Measurements from ENCODE around the gene GPX3.

- TF ChIP-seq CTCF (IDR thresholded peaks at IDR 0.05) (no peak), POLR2A (IDR thresholded peaks at IDR 0.05) (no peak)
Observed at GRCh38 chr5:151077967-151078366, 57.6 kb downstream of the GPX3 start.

All from thyroid gland (tissue), 4 donors.